Activated CD8-positive, alpha-beta T cell treated with anti-CD3 and anti-CD28 coated beads for 36 hours (primary cell): Measurements from ENCODE around the gene CST7. TPM values are rescaled to one million over a fixed set of nuclear protein-coding genes. Genes with fewer than 3 reads are reported as not detected.
"Not testable (repeated sequence)": the region's sequence is repeated elsewhere in the genome, so short reads cannot be mapped to it uniquely, and the experiment has no call there.

Experiments used
- ATAC-seq: fragments of 200-7000 bp; cut with Tn5 transposase; one replicate; pipeline ENCODE4 v1.10.0; 2021; ENCODE audit warnings: mild to moderate bottlenecking, moderate library complexity
- CTCF ChIA-PET: fragments of 350-600 bp; sonication (Branson Sonifier 250); formaldehyde crosslinking; loops from one replicate; lab custom pipeline; 2021; ENCODE audit warnings: antibody characterized with exemption; lab: Charles Lee
- POLR2A ChIA-PET: fragments of 350-600 bp; sonication (Branson Sonifier 250); formaldehyde crosslinking; loops from one replicate; lab custom pipeline; 2021; ENCODE audit warnings: antibody characterized with exemption; lab: Charles Lee
- DNase-seq: peaks from one replicate; pipeline ENCODE4 v3.0.0-alpha.2; 2020
- H3K27ac Mint-ChIP-seq: one replicate; pipeline ENCODE4 v1.8.0; 2021; ENCODE audit warnings: mild to moderate bottlenecking, mixed read lengths
- H3K27me3 Mint-ChIP-seq: one replicate; pipeline ENCODE4 v1.8.0; 2021; ENCODE audit warnings: mixed read lengths
- H3K36me3 Mint-ChIP-seq: one replicate; pipeline ENCODE4 v1.8.0; 2021; ENCODE audit warnings: low read depth, mixed read lengths
- H3K4me1 Mint-ChIP-seq: one replicate; pipeline ENCODE4 v1.8.0; 2021; ENCODE audit warnings: low read depth, mixed read lengths
- H3K4me3 Mint-ChIP-seq: one replicate; pipeline ENCODE4 v1.8.0; 2021; ENCODE audit warnings: mild to moderate bottlenecking, moderate library complexity, mixed read lengths
- H3K9me3 Mint-ChIP-seq: one replicate; pipeline ENCODE4 v1.8.0; 2021; ENCODE audit warnings: mixed read lengths
- intact Hi-C: fragments of 100-400 bp; cut with micrococcal nuclease; formaldehyde crosslinking; loops from one replicate; pipeline ENCODE4 v1.10.0; 2022
- total RNA-seq, 2 experiments: library from RNA; stranded (reverse); gene quantifications; one replicate each; pipeline ENCODE4 v1.2.3, GENCODE V29; 2021
- TF ChIP-seq, protein P1 (sequence below): fragments of 200-600 bp; IDR thresholded peaks from one replicate; pipeline ENCODE4 v1.8.0; 2022; ENCODE audit warnings: antibody characterized with exemption, mild to moderate bottlenecking

CST7 gene
- total RNA-seq, 2 experiments from 2014 or later, result 48.5 to 49.3 TPM

DNA sequence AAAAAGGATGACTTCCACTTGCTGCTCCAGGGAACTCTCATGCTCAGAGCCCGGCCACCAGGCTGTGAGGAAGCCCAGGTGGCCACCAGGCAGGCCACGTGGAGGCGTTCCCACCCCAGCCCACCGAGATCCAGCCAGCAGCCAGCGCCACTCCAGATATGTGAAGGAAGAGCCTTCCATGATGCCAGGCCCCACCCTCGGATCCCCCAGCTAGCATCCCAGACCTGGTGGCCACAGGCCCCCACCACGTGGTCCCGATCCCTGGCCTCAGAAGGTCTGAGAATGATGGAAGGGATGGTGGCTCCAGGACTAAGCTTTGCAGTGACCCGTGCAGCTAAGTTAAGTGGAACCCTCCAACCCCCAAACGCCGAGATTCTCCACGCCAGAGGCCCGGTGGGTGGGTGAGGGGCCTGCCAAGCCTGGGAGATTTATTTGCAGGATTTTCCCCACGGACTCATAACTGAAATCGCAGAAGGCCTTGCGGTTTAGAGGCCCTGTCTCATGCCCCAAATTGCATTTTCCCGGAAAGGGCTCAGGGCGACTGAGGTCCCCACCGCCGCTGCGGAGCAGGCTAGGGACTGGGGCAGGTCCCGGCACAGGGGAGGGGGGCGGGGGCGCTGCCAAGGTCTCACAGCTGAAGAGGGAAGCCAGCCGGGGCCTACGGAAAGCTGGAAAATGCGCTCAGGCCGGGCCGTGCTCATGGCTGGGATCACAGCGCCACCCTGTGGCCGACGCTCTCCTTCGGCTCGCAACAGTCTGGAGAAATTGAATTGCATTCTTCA is 31.1 kb upstream of the CST7 start:
- Mint-ChIP-seq H3K4me3 (no peak overlapping the region), H3K27ac (no peak overlapping the region), H3K36me3 (no peaks in the 10 kb centered on the region), H3K9me3 (peaks cover 3% of the 10 kb centered on the region), H3K27me3 (peaks cover 2% of the 10 kb centered on the region), H3K4me1 (peaks cover 6% of the 10 kb centered on the region)
- ChIA-PET CTCF (interaction anchor here (0.6 to 2.6 kb wide), 20 partner anchors 10 to 980 kb away, joined by 3 to 19 read pairs (median 3); no protein-coding TSS in a partner anchor), POLR2A (no interaction called here)
- DNase-seq, result peak; percentile 67
- peak; percentile 68 for ATAC-seq
- TF ChIP-seq, protein P1, sequence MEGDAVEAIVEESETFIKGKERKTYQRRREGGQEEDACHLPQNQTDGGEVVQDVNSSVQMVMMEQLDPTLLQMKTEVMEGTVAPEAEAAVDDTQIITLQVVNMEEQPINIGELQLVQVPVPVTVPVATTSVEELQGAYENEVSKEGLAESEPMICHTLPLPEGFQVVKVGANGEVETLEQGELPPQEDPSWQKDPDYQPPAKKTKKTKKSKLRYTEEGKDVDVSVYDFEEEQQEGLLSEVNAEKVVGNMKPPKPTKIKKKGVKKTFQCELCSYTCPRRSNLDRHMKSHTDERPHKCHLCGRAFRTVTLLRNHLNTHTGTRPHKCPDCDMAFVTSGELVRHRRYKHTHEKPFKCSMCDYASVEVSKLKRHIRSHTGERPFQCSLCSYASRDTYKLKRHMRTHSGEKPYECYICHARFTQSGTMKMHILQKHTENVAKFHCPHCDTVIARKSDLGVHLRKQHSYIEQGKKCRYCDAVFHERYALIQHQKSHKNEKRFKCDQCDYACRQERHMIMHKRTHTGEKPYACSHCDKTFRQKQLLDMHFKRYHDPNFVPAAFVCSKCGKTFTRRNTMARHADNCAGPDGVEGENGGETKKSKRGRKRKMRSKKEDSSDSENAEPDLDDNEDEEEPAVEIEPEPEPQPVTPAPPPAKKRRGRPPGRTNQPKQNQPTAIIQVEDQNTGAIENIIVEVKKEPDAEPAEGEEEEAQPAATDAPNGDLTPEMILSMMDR, result peak; percentile 92
- intact Hi-C loops, result loop anchor here (10.0 kb wide), 1 partner anchor 57 kb away; no protein-coding TSS in a partner anchor

DNA sequence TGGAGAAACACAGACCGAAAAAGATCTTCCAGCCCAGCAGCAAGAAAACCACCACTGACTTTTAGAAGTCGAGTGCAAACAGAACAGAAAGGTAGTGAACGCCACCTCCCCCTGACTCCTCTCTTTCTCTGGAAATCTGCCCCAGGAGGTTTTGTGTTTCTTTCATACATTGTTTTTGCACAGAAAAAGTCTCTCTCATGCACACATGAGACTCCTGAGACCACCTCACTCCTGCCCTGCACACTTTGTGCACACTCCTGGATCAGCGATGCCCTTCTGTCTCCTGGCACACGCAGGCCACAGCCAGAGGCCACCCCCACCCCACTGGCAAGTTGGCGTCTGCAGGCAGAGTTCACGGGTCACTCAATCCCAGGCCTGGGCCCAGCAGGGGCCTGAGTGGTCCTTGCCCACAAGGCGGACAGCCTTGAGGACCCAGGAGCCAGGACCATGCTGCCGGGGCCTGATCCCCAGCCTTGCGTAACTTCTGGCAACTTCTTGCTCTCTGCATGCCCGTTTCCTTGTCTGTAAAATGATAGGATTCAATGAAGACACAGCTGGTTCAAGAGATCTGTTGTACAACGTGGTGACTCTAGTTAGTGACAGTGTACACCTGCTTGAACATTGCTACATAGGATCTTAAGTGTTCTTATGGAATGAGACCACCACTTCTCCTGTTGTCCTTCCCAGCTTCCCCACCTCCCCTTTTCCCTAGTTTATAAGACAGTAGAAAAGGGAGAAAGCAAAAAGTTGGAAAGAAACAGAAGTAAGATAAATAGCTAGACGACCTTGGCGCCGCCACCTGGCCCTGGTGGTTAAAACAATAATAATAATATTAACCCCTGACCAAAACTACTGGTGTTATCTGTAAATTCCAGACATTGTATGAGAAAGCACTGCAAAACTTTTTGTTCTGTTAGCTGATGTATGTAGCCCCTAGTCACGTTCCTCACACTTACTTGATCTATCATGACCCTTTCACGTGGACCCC is 30.2 kb upstream of the CST7 start:
- no peaks in the 10 kb centered on the region for H3K36me3 Mint-ChIP-seq
- ATAC-seq, result no peak
- CTCF ChIA-PET, result interaction anchor here (0.6 to 2.6 kb wide), 14 partner anchors 12 to 981 kb away, joined by 3 to 19 read pairs (median 4); no protein-coding TSS in a partner anchor
- intact Hi-C loops, result loop anchor here (10.0 kb wide), 1 partner anchor 56 kb away; no protein-coding TSS in a partner anchor
- TF ChIP-seq, protein P1, result no peak
- peaks cover 3% of the 10 kb centered on the region for H3K9me3 Mint-ChIP-seq
- H3K4me1 Mint-ChIP-seq, result peaks cover 6% of the 10 kb centered on the region
- POLR2A ChIA-PET, result no interaction called here
- DNase-seq, result no peak
- no peak overlapping the region for H3K4me3 Mint-ChIP-seq
- peaks cover 2% of the 10 kb centered on the region for H3K27me3 Mint-ChIP-seq
- no peak overlapping the region for H3K27ac Mint-ChIP-seq

DNA sequence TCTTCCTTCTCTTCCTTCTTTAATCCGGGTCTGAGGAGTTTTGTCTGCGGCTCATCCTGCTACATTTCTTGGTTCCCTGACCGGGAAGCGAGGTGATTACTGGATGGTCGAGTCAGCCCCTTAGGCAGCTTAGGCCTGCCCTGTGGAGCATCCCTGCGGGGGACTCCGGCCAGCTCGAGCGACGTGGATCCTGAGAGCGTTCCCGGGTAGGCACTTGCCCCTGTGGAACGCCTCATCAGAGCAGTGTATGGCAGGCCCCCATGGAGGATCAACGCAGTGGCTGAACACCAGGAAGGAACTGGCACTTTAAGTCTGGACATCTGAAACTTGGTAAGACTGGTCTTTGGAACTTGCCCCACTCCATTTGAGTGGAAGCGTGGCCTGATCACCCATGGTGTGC is 29.4 kb upstream of the CST7 start:
- DNase-seq, ATAC-seq, POLR2A ChIA-PET, H3K4me3 Mint-ChIP-seq, H3K9me3 Mint-ChIP-seq, H3K36me3 Mint-ChIP-seq, H3K27me3 Mint-ChIP-seq, H3K27ac Mint-ChIP-seq, H3K4me1 Mint-ChIP-seq: not testable (repeated sequence)
- CTCF ChIA-PET, result interaction anchor here (0.9 to 2.6 kb wide), 5 partner anchors 11 to 982 kb away, joined by 3 to 16 read pairs (median 4); no protein-coding TSS in a partner anchor
- intact Hi-C loops, result loop anchor here (10.0 kb wide), 1 partner anchor 55 kb away; no protein-coding TSS in a partner anchor

DNA sequence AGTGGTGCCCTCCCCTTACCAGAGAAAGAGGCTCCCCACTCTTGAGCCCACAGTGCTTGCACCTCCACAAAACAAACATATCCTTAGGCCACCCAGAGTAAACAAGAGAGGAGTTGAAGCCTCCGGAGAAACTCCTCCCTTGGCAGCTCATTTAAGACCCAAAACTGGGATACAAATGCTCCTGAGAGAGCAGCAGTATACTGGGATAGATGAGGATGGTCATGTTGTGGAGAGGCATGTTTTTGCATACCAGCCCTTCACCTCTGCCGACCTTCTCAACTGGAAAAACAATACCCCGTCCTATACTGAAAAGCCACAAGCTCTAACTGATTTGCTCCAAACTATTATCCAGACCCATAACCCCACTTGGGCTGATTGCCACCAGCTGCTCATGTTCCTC is 28.4 kb upstream of the CST7 start:
- H3K4me3 Mint-ChIP-seq, result not testable (repeated sequence)

DNA sequence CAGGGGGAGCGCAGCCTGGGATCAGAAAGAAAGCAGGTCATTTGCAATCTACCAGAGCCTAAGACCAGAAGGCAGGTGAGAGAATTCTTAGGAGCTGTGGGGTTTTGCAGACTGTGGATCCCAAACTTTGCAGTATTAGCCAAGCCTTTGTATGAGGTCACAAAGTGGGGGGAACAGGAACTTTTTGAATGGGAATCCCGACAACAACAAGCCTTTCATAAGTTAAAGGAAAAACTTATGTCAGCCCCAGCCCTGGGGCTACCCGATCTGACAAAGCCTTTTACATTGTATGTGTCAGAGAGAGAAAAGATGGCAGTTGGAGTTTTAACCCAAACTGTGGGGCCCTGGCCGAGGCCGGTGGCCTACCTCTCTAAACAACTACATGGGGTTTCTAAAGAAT is 19.8 kb upstream of the CST7 start:
- intact Hi-C loops, ATAC-seq, DNase-seq, H3K27ac Mint-ChIP-seq, H3K9me3 Mint-ChIP-seq, H3K4me3 Mint-ChIP-seq, H3K27me3 Mint-ChIP-seq, POLR2A ChIA-PET, H3K36me3 Mint-ChIP-seq: not testable (repeated sequence)
- CTCF ChIA-PET, result interaction anchor here (1.7 kb wide), 1 partner anchor 136 kb away, joined by 5 read pairs; no protein-coding TSS in a partner anchor
- peaks cover 28% of the 10 kb centered on the region for H3K4me1 Mint-ChIP-seq

More for the DNA sequence above, 28.4 kb upstream of the CST7 start:
- H3K27me3 Mint-ChIP-seq, POLR2A ChIA-PET, H3K9me3 Mint-ChIP-seq, ATAC-seq, H3K27ac Mint-ChIP-seq, intact Hi-C loops, H3K4me1 Mint-ChIP-seq, DNase-seq, H3K36me3 Mint-ChIP-seq: not testable (repeated sequence)
- CTCF ChIA-PET, result interaction anchor here (1.1 kb wide), 1 partner anchor 983 kb away, joined by 3 read pairs; no protein-coding TSS in a partner anchor

DNA sequence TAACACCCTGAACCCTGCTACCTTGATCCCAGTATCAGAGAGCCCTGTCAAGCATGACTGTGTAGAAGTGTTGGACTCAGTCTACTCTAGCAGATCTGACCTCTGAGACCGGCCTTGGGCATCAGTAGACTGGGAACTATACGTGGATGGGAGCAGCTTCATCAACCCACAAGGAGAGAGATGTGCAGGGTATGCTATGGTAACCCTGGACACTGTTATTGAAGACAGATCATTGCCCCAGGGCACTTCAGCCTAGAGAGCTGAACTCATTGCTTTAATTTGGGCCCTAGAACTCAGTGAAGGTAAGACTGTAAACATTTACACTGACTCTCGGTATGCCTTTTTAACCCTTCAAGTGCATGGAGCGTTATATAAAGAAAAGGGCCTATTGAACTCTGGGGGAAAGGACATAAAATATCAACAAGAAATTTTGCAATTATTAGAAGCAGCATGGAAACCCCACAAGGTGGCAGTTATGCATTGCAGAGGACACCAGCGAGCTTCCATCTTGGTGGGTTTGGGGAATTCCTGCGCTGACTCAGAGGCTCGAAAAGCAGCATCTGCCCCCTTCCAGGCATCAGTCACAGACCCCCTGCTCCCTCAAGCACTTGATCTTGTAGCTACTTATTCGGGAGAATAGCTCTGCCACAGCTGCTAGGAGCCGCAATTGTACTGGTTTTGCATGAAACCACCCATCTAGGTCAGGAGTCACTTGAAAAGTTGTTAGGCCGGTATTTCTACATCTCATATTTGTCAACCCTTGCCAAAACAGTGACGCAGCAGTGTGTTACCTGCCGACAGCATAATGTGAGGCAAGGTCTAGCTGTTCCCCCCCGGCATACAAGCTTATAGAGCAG is 19.0 kb upstream of the CST7 start:
- Mint-ChIP-seq H3K4me1 (peaks cover 28% of the 10 kb centered on the region), H3K27ac (peak overlapping the region; percentile 79), H3K4me3 (peak overlapping the region; percentile 32)
- CTCF ChIA-PET, result interaction anchor here (0.7 to 3.4 kb wide), 18 partner anchors 8 to 286 kb away, joined by 3 to 30 read pairs (median 4); partner anchors contain the start of gene CST7
- H3K27me3 Mint-ChIP-seq, intact Hi-C loops, ATAC-seq, H3K9me3 Mint-ChIP-seq, H3K36me3 Mint-ChIP-seq: not testable (repeated sequence)
- POLR2A ChIA-PET, result interaction anchor here (0.5 to 1.0 kb wide), 2 partner anchors 57 to 151 kb away, joined by 3 read pairs; no protein-coding TSS in a partner anchor
- DNase-seq, result peak; percentile 57
